HuH-7.5 (cell line): ENCODE measurements around the gene HIPK2.

Experiments used
- DNase-seq: peaks from one replicate; pipeline ENCODE4 v3.0.0; 2011; ENCODE audit warnings: low spot score

Gene HIPK2

DNA sequence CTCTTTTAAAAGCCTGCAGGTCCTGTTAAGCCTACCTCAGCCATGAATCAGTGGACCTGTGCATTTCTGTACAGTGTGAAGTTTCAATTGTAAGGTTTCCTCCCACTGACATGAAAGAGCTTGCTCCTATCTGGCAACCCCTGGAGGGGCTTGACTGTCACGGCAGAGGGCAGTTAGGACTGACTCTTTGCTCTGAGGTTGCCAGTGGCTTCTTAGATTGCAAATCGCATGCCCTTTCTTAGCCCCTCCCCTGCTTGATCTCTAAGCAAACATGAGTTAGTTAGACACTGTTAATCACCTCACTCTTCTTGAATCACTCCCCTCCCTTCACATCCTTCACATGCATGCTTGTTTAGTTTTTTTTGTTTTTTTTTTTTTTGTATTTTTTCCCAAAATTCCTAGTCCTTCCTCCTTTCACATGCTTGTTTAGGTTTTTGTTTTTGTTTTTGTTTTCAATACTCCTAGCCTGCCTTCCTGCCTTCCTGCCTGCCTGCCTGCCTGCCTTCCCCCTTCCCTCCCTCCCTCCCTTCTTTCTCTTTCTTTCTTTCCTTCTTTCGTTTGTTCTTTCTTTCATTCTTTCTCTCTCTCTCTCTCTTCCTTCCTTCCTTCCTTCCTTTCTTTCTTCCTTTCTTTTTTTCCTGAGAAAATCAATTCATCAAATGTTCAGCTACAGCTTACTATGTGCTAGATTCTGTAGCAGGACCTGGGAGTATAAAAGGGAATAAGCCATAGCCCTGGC lies 6.0 kb upstream of the HIPK2 start:
- DNase-seq: no peak

DNA sequence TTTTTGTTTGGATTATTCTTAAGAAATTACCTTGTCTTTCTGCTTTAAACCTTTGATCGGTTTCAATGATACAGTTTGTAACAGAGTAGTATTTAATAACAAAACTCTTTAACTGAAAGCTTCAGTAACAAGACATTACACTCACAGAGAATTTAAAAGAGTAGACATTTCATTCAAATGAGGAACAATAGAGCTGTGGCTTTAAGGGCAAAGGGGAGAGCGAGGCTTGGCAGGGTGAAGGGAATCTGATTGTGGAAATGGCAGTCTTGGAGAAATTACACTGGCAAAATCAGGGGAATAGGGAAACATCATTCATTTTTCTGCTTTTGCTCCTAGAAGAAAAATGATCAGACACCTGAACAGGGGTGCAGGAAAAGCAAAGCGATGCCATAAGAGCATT lies 5.1 kb upstream of the HIPK2 start:
- no peak for DNase-seq

GRCh38 chr7:139777133-139777891 lies 486 bp downstream of the HIPK2 start:
- DNase-seq: peak; percentile 41

DNA sequence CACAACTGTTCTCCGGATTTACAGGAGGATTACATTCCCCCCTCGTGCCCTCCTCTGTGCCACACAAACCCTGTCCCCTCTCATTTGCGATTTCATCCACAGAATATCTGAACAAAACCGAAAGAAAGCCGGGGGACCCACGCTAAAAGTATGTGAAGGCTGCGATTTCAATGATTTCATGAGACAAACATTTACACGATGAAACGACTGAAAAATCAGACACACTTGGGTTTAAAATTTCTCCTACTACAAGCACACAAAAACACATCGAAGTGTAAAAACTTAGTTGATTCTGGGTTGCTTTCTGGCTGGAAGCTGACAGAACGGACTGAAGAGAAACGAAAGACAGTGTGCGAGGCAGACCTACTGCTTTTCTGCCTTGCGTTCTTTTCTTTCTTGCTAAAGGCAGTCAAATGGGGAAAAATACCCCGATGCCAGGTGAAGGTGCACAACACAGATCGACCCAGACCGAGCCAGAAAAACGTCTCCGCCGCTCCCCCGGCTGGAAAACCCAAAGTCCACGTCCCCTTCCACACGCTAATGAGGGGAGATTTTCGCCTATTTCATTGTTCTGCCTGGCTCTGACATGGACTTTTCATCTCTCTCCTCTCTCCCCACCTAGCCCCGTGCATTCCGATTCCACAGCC lies 1.2 kb downstream of the HIPK2 start:
- peak; percentile 65 for DNase-seq

- DNase-seq: peak; percentile 72
Observed at GRCh38 chr7:139775829-139776266, 1.9 kb downstream of the HIPK2 start.

- no peak for DNase-seq
Observed at GRCh38 chr7:139774376-139774775, 3.4 kb downstream of the HIPK2 start.

DNA sequence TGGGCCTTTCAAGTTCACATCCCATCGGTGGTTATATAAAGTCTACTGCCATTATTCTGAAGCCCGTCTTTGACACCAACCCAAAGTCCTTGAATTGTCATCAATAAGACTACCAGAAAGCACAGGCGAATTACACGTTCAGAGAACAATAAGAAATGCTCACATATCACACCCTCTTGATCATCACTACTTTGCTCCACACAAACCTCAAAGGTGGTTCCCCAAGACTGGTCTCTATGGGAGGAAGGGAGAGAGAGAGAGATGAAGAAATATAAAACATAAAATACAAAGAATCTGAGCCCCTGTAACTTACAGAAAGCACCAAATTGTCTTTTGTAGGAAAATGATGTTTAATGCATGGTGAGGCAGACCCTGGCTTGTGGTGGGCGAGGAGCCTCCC lies 4.4 kb downstream of the HIPK2 start:
- DNase-seq: no peak

DNA sequence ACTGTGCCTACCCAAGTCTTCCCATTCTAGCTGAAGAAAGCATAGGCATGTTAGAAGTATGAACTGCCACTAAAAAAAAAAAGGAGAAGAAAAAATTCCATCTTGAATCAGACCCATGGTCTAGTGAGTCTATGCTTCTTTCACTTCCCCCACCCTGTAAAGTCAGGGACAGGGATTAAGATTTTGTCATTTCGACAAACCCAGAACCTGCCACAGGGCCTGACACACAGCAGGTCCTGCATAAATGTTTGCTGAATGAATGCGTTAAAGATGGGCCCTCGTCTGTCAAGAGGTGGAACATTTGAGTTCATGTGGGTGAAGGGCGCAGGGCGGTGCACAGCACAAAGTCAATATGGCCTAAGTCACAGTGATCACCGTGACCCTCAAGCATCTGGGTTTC lies 4.9 kb downstream of the HIPK2 start:
- no peak for DNase-seq

GRCh38 chr7:139772115-139772514 lies 5.7 kb downstream of the HIPK2 start:
- DNase-seq: peak; percentile 47

DNA sequence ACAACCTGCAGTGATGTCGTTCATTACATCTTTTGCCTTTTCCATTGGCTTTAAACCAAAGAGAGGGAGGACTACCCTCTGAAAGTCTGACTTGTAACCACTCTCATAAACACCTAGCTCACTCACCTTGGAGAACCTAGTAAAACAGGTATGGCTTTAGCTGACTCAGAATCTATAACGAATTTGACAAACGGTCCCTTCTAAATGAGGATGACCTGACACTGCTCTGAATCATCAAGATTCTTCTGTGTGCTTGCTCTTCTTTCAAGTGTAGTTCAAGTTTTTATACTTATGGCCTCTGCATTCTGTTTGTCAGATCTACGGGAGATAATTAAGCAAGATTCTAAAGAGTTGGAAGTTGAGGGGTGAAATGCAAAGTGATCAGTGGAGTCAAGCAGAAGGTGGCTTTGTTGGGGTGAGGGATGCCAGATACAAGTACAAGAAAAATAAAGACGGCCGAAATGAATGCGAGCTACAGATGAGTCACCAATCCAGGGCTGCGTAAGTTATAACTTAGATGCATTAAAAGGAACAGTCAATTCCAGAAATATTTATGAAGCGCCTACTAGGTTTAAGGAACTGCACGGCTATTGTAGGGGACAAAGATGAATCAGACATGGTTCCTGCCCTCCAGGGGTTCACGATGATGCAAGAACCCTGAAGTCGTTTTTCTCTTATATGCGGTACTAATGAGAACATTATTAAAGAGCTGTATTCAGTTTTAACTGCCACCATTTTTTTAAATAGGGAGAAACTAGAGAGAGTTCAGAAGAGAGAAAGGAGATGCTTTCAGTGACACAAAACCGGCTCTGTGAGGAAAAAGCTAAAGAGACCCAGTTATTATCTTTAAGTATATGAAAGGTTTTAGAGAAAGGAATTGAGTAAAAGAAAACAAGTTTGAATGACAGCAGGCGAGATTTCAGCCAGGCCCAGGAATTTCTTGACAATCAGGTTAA lies 6.5 kb downstream of the HIPK2 start:
- DNase-seq: no peak

- no peak for DNase-seq
Observed at GRCh38 chr7:139769761-139770160, 8.0 kb downstream of the HIPK2 start.

GRCh38 chr7:139769066-139769465 lies 8.7 kb downstream of the HIPK2 start:
- no peak for DNase-seq

GRCh38 chr7:139768249-139768824 lies 9.5 kb downstream of the HIPK2 start:
- no peak for DNase-seq

- DNase-seq: no peak
Observed at GRCh38 chr7:139767561-139767982, 10.2 kb downstream of the HIPK2 start.

DNA sequence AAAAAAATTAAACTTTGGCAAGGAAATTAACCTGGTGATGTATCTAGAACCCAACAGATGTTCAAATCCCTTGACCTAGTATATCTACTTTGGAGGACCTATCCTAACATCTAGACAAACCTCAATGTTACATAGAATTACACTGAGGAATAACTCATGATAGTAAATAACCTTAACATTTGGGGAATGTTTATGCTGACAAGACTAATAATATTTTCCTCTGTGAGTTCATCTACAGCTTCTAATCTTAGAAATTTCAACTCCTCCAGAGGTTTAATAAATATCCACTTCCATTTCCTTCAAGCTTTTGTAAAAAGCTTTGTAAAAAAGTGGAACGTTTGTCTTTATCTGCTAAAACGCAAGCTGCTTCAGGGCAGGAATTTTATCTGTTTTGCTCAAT lies 12.7 kb downstream of the HIPK2 start:
- DNase-seq: no peak

DNA sequence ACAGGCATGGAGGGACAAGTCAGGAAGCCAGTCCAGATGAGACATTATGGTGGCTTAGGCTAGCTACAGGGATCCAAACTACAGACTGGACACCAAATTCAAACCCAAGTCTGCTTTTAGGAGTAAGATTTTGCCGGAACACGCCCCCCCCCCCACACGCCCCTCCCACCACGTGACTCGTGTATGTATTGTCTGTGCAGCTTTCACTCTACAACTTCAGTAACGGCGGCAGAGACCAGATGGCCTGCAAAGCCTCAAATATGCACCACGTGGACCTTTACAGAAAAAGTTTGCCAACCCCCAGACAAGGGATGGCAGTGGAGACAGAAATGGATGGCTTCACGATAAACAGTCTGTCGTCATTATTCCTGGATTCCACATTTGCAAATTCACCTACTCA lies 14.5 kb downstream of the HIPK2 start:
- no peak for DNase-seq

GRCh38 chr7:139762886-139763285 lies 14.9 kb downstream of the HIPK2 start:
- DNase-seq: no peak

GRCh38 chr7:139758388-139758787 lies 19.4 kb downstream of the HIPK2 start:
- DNase-seq: no peak

DNA sequence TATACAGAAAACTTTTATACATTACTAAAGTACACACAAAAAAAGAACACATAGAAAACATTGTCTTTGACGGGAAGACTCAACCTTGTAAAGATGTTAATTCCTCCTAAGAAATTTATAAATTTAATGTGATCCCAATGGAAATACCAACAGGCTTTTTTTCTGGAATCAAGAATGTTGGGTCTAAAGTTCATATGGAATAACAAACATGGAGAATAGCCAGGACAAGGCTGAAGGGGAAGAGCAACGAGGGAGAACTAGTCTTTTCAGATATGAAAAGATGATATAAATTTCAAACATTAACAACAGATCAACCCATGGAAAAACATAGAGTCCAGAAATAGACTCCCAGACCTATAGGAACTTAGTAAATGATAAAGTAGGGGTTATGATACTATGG lies 19.8 kb downstream of the HIPK2 start:
- DNase-seq: no peak

DNA sequence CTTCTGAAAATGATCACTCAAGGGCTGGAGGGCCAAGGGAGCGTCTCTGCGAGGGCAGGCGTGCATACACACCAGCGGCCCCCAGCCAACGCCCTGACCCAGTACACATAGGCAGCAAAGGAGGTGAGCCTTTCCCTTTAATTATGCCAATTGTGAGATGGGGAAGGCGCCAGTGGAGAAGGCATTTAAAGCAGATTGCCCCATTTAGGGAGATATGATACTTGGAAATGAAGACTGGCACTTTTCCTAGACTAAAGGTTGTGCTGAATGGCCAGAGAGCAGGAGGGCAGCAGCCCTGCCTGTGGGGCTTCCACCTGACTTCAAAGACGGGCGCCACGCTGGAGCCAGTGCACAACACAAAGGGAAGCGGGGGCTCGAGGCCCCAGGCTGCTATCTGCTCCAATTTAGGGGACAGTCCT lies 24.1 kb downstream of the HIPK2 start:
- DNase-seq: no peak

DNA sequence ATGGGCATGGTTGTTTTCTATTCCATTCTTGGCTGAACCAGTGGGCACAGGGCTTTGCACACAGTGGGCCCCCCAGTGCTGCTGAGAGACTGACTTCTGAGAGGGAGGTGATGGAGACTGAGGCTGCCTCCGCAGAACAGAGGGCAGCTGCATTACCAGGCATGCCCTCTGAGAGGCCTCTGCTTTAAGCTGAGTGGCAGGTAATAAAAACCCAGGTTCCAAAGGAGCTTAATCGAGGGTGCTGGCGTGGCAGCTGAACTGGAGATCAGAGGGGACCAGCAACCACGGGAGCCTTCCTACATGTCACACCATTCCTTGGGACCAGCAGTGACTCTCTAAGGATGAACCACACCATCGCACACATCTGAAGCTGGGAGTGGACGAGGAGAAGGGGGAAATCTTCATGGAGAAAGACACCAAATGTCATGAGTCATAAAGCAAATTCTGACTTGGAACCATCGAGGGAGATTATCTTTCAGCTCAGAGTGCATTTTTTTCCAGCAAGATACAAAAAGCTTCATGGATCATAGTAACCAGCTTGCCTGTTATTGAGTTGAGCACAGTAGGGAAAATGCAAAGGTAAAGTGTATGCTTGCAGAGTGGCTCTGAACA lies 24.6 kb downstream of the HIPK2 start:
- DNase-seq: no peak
